Mucosa of rectum (tissue), 2 donors: ENCODE data around the gene ENO2.
"Not testable (repeated sequence)": the region's sequence is repeated elsewhere in the genome, so short reads cannot be mapped to it uniquely, and the experiment has no call there.

ENCODE experiments used
- H3K27ac ChIP-seq, 2 donors: one replicate each; pipeline ENCODE4 v1.7.0; 2013; ENCODE audit warnings: inconsistent platforms in 2 of 2, low read depth in 2 of 2, low read length in 2 of 2
- H3K27me3 ChIP-seq, 2 donors: one replicate each; pipeline ENCODE4 v1.7.0; 2013; ENCODE audit warnings: low read length in 2 of 2; ENCODE audit not compliant: control insufficient read depth in 2 of 2, insufficient read depth in 2 of 2
- H3K36me3 ChIP-seq, 2 donors: one replicate each; pipeline ENCODE4 v1.7.0; 2013; ENCODE audit warnings: low read length in 2 of 2; ENCODE audit not compliant: control insufficient read depth in 2 of 2, insufficient read depth in 2 of 2
- H3K4me1 ChIP-seq, 2 donors: one replicate each; pipeline ENCODE4 v1.7.0; 2013; ENCODE audit warnings: low read length in 2 of 2, mild to moderate bottlenecking in 1 of 2; ENCODE audit not compliant: control insufficient read depth in 2 of 2, insufficient read depth in 2 of 2
- H3K4me3 ChIP-seq, 2 donors: one replicate each; pipeline ENCODE4 v1.7.0; 2013; ENCODE audit warnings: low read length in 2 of 2
- H3K9ac ChIP-seq, 2 donors: one replicate each; pipeline ENCODE4 v1.7.0; 2013; ENCODE audit warnings: low read length in 2 of 2, low read depth in 1 of 2, mild to moderate bottlenecking in 1 of 2
- H3K9me3 ChIP-seq, 2 donors: one replicate each; pipeline ENCODE4 v1.7.0; 2013; ENCODE audit warnings: low read length in 2 of 2; ENCODE audit not compliant: control insufficient read depth in 2 of 2
- donor health status: healthy.
- donor health status: Normal muscosa, but diverticular disease.

Gene ENO2

GRCh38 chr12:6899837-6900519, 14.4 kb upstream of the ENO2 start:
- H3K9ac ChIP-seq, result peak overlapping the region in 1 of 2 donors; percentile 10
- H3K36me3 ChIP-seq, result no peaks in the 10 kb centered on the region
- peak overlapping the region; percentile 34 to 56 for H3K27ac ChIP-seq
- H3K27me3 ChIP-seq, result no peaks in the 10 kb centered on the region
- peak overlapping the region in 1 of 2 donors; percentile 5 for H3K4me3 ChIP-seq
- no peaks in the 10 kb centered on the region for H3K9me3 ChIP-seq
- peaks cover 4 to 14% of the 10 kb centered on the region in 2 donors for H3K4me1 ChIP-seq

- Histone ChIP-seq H3K9ac (no peak overlapping the region), H3K36me3 (no peaks in the 10 kb centered on the region), H3K27ac (no peak overlapping the region), H3K4me1 (peaks cover 10 to 17% of the 10 kb centered on the region in 2 donors), H3K27me3 (no peaks in the 10 kb centered on the region), H3K9me3 (no peaks in the 10 kb centered on the region), H3K4me3 (no peak overlapping the region)
Observed at GRCh38 chr12:6902448-6902847, 11.9 kb upstream of the ENO2 start.

- H3K27ac ChIP-seq, result no peak overlapping the region
Observed at GRCh38 chr12:6903722-6904121, 10.7 kb upstream of the ENO2 start.

GRCh38 chr12:6904280-6905276, 9.8 kb upstream of the ENO2 start, which contains the start of gene LRRC23:
LRRC23 (plus strand) TSS chr12:6904822; CDS start chr12:6905634, 812 bp downstream.
- Histone ChIP-seq H3K27me3 (no peaks in the 10 kb centered on the region), H3K36me3 (no peaks in the 10 kb centered on the region), H3K9ac (peak within 1 kb of the TSS; percentile 82 to 93), H3K27ac (peak within 1 kb of the TSS; percentile 70 to 79), H3K4me1 (peaks cover 10 to 15% of the 10 kb centered on the region in 2 donors), H3K9me3 (no peaks in the 10 kb centered on the region), H3K4me3 (peak within 1 kb of the TSS; percentile 92 to 97)

More at GRCh38 chr12:6903722-6904121, 10.7 kb upstream of the ENO2 start:
- Histone ChIP-seq H3K9ac (no peak overlapping the region), H3K9me3 (no peaks in the 10 kb centered on the region), H3K36me3 (no peaks in the 10 kb centered on the region), H3K4me1 (peaks cover 10 to 17% of the 10 kb centered on the region in 2 donors), H3K27me3 (no peaks in the 10 kb centered on the region), H3K4me3 (no peak overlapping the region)

- Histone ChIP-seq H3K4me1 (peaks cover 10 to 13% of the 10 kb centered on the region in 2 donors), H3K9me3 (no peaks in the 10 kb centered on the region), H3K36me3 (no peaks in the 10 kb centered on the region), H3K27ac (peak overlapping the region in 1 of 2 donors; percentile 79), H3K27me3 (no peaks in the 10 kb centered on the region), H3K4me3 (peak overlapping the region; percentile 92 to 97), H3K9ac (peak overlapping the region in 1 of 2 donors; percentile 93)
Observed at GRCh38 chr12:6905414-6906040, 8.9 kb upstream of the ENO2 start.

- H3K4me3 ChIP-seq, H3K27ac ChIP-seq, H3K9ac ChIP-seq, H3K9me3 ChIP-seq, H3K36me3 ChIP-seq: not testable (repeated sequence)
- Histone ChIP-seq H3K4me1 (peaks cover 10 to 13% of the 10 kb centered on the region in 2 donors), H3K27me3 (peaks cover 0 to 14% of the 10 kb centered on the region in 2 donors)
Observed at GRCh38 chr12:6908141-6908540, 6.2 kb upstream of the ENO2 start.

- H3K9ac ChIP-seq, result no peak overlapping the region
- H3K27me3 ChIP-seq, result peaks cover 5 to 14% of the 10 kb centered on the region in 2 donors
- H3K4me3 ChIP-seq, result no peak overlapping the region
- H3K36me3 ChIP-seq, result no peaks in the 10 kb centered on the region
- H3K4me1 ChIP-seq, result peaks cover 6 to 11% of the 10 kb centered on the region in 2 donors
- H3K27ac ChIP-seq, result no peak overlapping the region
- no peaks in the 10 kb centered on the region for H3K9me3 ChIP-seq
Observed at GRCh38 chr12:6909421-6910145, 4.8 kb upstream of the ENO2 start.

- H3K9ac ChIP-seq, result no peak overlapping the region
- no peak overlapping the region for H3K27ac ChIP-seq
- H3K4me1 ChIP-seq, result peaks cover 7 to 8% of the 10 kb centered on the region in 2 donors
- H3K4me3 ChIP-seq, result no peak overlapping the region
- peaks cover 5 to 20% of the 10 kb centered on the region in 2 donors for H3K27me3 ChIP-seq
- H3K36me3 ChIP-seq, result peaks cover 0 to 3% of the 10 kb centered on the region in 2 donors
- H3K9me3 ChIP-seq, result no peaks in the 10 kb centered on the region
Observed at GRCh38 chr12:6912164-6912935, 2.0 kb upstream of the ENO2 start.
